Endodermal cell (in vitro differentiated cells): ENCODE results near the gene BMP6. TPM values are rescaled to one million over a fixed set of nuclear protein-coding genes. Genes with fewer than 3 reads are reported as not detected.

Source experiments
- DNase-seq: peaks from one replicate; pipeline ENCODE4 v3.0.0-alpha.2; 2017
- H3K27ac ChIP-seq: 2 replicates; pipeline ENCODE4 v1.5.1; 2013; ENCODE audit warnings: mild to moderate bottlenecking, low read depth, low read length, moderate library complexity
- H3K27me3 ChIP-seq: 2 replicates; pipeline ENCODE4 v1.6.1; 2013; ENCODE audit warnings: mild to moderate bottlenecking, low read length, moderate library complexity; ENCODE audit not compliant: insufficient read depth, control insufficient read depth, poor library complexity, severe bottlenecking
- H3K36me3 ChIP-seq: 2 replicates; pipeline ENCODE4 v1.7.0; 2013; ENCODE audit warnings: mild to moderate bottlenecking, low read length, moderate library complexity; ENCODE audit not compliant: control insufficient read depth, insufficient read depth
- H3K4me1 ChIP-seq: one replicate; pipeline ENCODE4 v1.7.0; 2013; ENCODE audit warnings: low read length; ENCODE audit not compliant: control insufficient read depth, insufficient read depth
- H3K4me3 ChIP-seq: 2 replicates; pipeline ENCODE4 v1.5.1; 2013; ENCODE audit warnings: mild to moderate bottlenecking, low read length, moderate library complexity
- H3K9ac ChIP-seq: 2 replicates; pipeline ENCODE4 v1.6.1; 2013; ENCODE audit warnings: mild to moderate bottlenecking, low read length, moderate library complexity; ENCODE audit not compliant: poor library complexity, severe bottlenecking; ENCODE audit errors: extremely low read depth
- H3K9me3 ChIP-seq: 2 replicates; pipeline ENCODE4 v1.6.1; 2013; ENCODE audit warnings: mild to moderate bottlenecking, low read length, moderate library complexity; ENCODE audit not compliant: control insufficient read depth
- H3K27ac Mint-ChIP-seq: 2 replicates; pipeline ENCODE4 v1.8.0; 2020; ENCODE audit warnings: mixed read lengths
- H3K27me3 Mint-ChIP-seq: 2 replicates; pipeline ENCODE4 v1.8.0; 2021; ENCODE audit warnings: mild to moderate bottlenecking, mixed read lengths; ENCODE audit not compliant: insufficient read depth
- H3K36me3 Mint-ChIP-seq: 2 replicates; pipeline ENCODE4 v1.8.0; 2020; ENCODE audit warnings: low read depth, mixed read lengths
- H3K4me1 Mint-ChIP-seq: 2 replicates; pipeline ENCODE4 v1.8.0; 2020; ENCODE audit warnings: mixed read lengths
- H3K4me3 Mint-ChIP-seq: 2 replicates; pipeline ENCODE4 v1.8.0; 2020; ENCODE audit warnings: mild to moderate bottlenecking, moderate library complexity, mixed read lengths
- H3K9me3 Mint-ChIP-seq: 2 replicates; pipeline ENCODE4 v1.8.0; 2020; ENCODE audit warnings: mild to moderate bottlenecking, mixed read lengths
- WGBS, 2 experiments: methylation state at CpG; one replicate each; pipeline versions ENCODE4 v1.1.5 to v1.1.7; 2013; ENCODE audit warnings: missing lambda C conversion rate in 2 of 2, mixed read lengths in 1 of 2; ENCODE audit not compliant: insufficient coverage in 1 of 2, insufficient read length in 1 of 2; 5-methylcytosine and 5-hydroxymethylcytosine counted together
- total RNA-seq, 2 donors: library from RNA; stranded (reverse); fragmentation: NEBNext Ultra II Directional in 1 of 2; extraction: Animal tissue kit (Norgen Biotek cat#: 25700) in 1 of 2; gene quantifications; 2 replicates in 1 of 2; 3 replicates in 1 of 2; pipeline ENCODE4 v1.2.1, GENCODE V29; 2021
- TF ChIP-seq, protein P1 (sequence below): fragments of 200-600 bp; sonication (generic); conservative IDR thresholded peaks from 2 replicates; pipeline ENCODE4 v1.5.0; 2021; ENCODE audit warnings: antibody characterized with exemption, mild to moderate bottlenecking

Gene BMP6
- total RNA-seq, 2 donors from 2014 or later, result 0.62 to 0.71 TPM

DNA sequence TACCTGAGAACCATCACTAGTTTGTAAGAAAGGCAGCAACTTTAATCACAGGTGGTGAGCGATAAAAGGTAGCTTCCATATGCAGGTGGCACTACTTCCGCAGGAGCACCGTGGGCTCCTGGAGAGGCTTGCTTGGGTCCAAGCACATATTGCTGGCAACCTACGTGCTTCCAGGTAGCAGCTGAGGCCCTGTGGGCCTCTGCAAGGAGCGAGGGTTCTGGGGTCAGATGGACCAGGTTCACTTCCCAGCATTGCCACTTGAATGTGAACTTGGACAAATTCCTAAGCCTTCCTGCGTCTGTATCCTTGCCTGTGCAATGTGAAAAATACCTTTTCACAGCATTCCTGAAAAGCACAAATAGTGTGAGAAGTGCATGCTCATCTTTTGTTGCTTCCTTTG lies 153.7 kb downstream of the BMP6 start:
- Mint-ChIP-seq H3K4me1 (no peaks in the 10 kb centered on the region), H3K36me3 (peaks cover 29% of the 10 kb centered on the region), H3K4me3 (no peak overlapping the region), H3K9me3 (no peaks in the 10 kb centered on the region), H3K27ac (no peak overlapping the region), H3K27me3 (peaks cover 59% of the 10 kb centered on the region)
- H3K27ac ChIP-seq, result no peak overlapping the region
- no peaks in the 10 kb centered on the region for H3K9me3 ChIP-seq
- 93 to 94% methylated on average over 6 of the region's 6 CpGs for WGBS, 2 experiments
- peaks cover 51% of the 10 kb centered on the region for H3K27me3 ChIP-seq
- H3K4me1 ChIP-seq, result no peaks in the 10 kb centered on the region
- no peak for DNase-seq
- H3K9ac ChIP-seq, result no peak overlapping the region
- H3K36me3 ChIP-seq, result peaks cover 34% of the 10 kb centered on the region
- TF ChIP-seq, protein P1, sequence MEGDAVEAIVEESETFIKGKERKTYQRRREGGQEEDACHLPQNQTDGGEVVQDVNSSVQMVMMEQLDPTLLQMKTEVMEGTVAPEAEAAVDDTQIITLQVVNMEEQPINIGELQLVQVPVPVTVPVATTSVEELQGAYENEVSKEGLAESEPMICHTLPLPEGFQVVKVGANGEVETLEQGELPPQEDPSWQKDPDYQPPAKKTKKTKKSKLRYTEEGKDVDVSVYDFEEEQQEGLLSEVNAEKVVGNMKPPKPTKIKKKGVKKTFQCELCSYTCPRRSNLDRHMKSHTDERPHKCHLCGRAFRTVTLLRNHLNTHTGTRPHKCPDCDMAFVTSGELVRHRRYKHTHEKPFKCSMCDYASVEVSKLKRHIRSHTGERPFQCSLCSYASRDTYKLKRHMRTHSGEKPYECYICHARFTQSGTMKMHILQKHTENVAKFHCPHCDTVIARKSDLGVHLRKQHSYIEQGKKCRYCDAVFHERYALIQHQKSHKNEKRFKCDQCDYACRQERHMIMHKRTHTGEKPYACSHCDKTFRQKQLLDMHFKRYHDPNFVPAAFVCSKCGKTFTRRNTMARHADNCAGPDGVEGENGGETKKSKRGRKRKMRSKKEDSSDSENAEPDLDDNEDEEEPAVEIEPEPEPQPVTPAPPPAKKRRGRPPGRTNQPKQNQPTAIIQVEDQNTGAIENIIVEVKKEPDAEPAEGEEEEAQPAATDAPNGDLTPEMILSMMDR, result no peak
- no peak overlapping the region for H3K4me3 ChIP-seq

DNA sequence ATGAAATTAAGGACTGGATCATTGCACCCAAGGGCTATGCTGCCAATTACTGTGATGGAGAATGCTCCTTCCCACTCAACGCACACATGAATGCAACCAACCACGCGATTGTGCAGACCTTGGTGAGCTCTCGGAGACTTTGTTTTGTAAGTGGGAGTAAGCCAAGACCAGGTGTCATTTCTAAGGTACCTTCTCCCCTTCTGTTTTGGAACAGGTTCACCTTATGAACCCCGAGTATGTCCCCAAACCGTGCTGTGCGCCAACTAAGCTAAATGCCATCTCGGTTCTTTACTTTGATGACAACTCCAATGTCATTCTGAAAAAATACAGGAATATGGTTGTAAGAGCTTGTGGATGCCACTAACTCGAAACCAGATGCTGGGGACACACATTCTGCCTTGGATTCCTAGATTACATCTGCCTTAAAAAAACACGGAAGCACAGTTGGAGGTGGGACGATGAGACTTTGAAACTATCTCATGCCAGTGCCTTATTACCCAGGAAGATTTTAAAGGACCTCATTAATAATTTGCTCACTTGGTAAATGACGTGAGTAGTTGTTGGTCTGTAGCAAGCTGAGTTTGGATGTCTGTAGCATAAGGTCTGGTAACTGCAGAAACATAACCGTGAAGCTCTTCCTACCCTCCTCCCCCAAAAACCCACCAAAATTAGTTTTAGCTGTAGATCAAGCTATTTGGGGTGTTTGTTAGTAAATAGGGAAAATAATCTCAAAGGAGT lies 154.2 kb downstream of the BMP6 start:
- Histone ChIP-seq H3K9ac (no peak overlapping the region), H3K27ac (no peak overlapping the region), H3K9me3 (no peaks in the 10 kb centered on the region), H3K36me3 (peaks cover 38% of the 10 kb centered on the region), H3K4me1 (no peaks in the 10 kb centered on the region), H3K27me3 (peaks cover 45% of the 10 kb centered on the region), H3K4me3 (no peak overlapping the region)
- peaks cover 34% of the 10 kb centered on the region for H3K36me3 Mint-ChIP-seq
- no peak overlapping the region for H3K27ac Mint-ChIP-seq
- TF ChIP-seq, protein P1, result no peak
- no peak for DNase-seq
- H3K27me3 Mint-ChIP-seq, result peaks cover 58% of the 10 kb centered on the region
- no peak overlapping the region for H3K4me3 Mint-ChIP-seq
- no peaks in the 10 kb centered on the region for H3K4me1 Mint-ChIP-seq
- no peaks in the 10 kb centered on the region for H3K9me3 Mint-ChIP-seq
- WGBS, 2 experiments, result 92 to 98% methylated on average over 8 to 12 of the region's 13 CpGs

DNA sequence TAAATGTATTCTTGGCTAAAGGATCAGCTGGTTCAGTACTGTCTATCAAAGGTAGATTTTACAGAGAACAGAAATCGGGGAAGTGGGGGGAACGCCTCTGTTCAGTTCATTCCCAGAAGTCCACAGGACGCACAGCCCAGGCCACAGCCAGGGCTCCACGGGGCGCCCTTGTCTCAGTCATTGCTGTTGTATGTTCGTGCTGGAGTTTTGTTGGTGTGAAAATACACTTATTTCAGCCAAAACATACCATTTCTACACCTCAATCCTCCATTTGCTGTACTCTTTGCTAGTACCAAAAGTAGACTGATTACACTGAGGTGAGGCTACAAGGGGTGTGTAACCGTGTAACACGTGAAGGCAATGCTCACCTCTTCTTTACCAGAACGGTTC lies 154.8 kb downstream of the BMP6 start:
- Mint-ChIP-seq H3K4me1 (no peaks in the 10 kb centered on the region), H3K36me3 (peaks cover 39% of the 10 kb centered on the region), H3K27ac (no peak overlapping the region), H3K4me3 (no peak overlapping the region), H3K27me3 (peaks cover 54% of the 10 kb centered on the region), H3K9me3 (no peaks in the 10 kb centered on the region)
- Histone ChIP-seq H3K4me1 (no peaks in the 10 kb centered on the region), H3K27ac (no peak overlapping the region), H3K36me3 (peaks cover 43% of the 10 kb centered on the region), H3K4me3 (no peak overlapping the region), H3K27me3 (peaks cover 40% of the 10 kb centered on the region), H3K9ac (no peak overlapping the region), H3K9me3 (no peaks in the 10 kb centered on the region)
- TF ChIP-seq, protein P1, result no peak
- WGBS, 2 experiments, result 93 to 98% methylated on average over 6 to 9 of the region's 9 CpGs
- DNase-seq, result no peak
